Fibroblast of the conjunctiva (primary cell): Measurements from ENCODE around the gene TRPM2.

ENCODE experiments used
- DNase-seq: peaks from one replicate; pipeline ENCODE4 v3.0.0-alpha.2; 2010; ENCODE audit warnings: low read depth

Gene TRPM2

GRCh38 chr21:44431300-44431699 is 77.9 kb downstream of the TRPM2 start:
- no peak for DNase-seq

- no peak for DNase-seq
Observed at GRCh38 chr21:44432841-44433790, 79.7 kb downstream of the TRPM2 start.

- DNase-seq: no peak
Observed at GRCh38 chr21:44433791-44434567, 80.6 kb downstream of the TRPM2 start.

- no peak for DNase-seq
Observed at GRCh38 chr21:44434568-44434925, 81.1 kb downstream of the TRPM2 start.

GRCh38 chr21:44434936-44435635 is 81.7 kb downstream of the TRPM2 start:
- DNase-seq: no peak

- no peak for DNase-seq
Observed at GRCh38 chr21:44436111-44436611, 82.7 kb downstream of the TRPM2 start.

GRCh38 chr21:44436958-44437357 is 83.5 kb downstream of the TRPM2 start:
- no peak for DNase-seq

- DNase-seq: no peak
Observed at GRCh38 chr21:44437371-44437695, 83.9 kb downstream of the TRPM2 start.

GRCh38 chr21:44437696-44438431 is 84.4 kb downstream of the TRPM2 start:
- DNase-seq: no peak

GRCh38 chr21:44438531-44439210 is 85.2 kb downstream of the TRPM2 start:
- DNase-seq: no peak

GRCh38 chr21:44439211-44439600 is 85.8 kb downstream of the TRPM2 start:
- DNase-seq: no peak

GRCh38 chr21:44440241-44441040 is 87.0 kb downstream of the TRPM2 start:
- no peak for DNase-seq

GRCh38 chr21:44441041-44441400 is 87.6 kb downstream of the TRPM2 start:
- no peak for DNase-seq

GRCh38 chr21:44441581-44442265 is 88.3 kb downstream of the TRPM2 start:
- no peak for DNase-seq

GRCh38 chr21:44442266-44443125 is 89.1 kb downstream of the TRPM2 start:
- no peak for DNase-seq

GRCh38 chr21:44443291-44443890 is 90.0 kb downstream of the TRPM2 start:
- DNase-seq: no peak

- DNase-seq: no peak
Observed at GRCh38 chr21:44443891-44444285, 90.5 kb downstream of the TRPM2 start.

GRCh38 chr21:44444286-44444931 is 91.0 kb downstream of the TRPM2 start:
- no peak for DNase-seq
